Measurements from ENCODE around the gene DRD1.
"Not testable (repeated sequence)": the region's sequence is repeated elsewhere in the genome, so short reads cannot be mapped to it uniquely, and the experiment has no call there.

DRD1 gene

DNA sequence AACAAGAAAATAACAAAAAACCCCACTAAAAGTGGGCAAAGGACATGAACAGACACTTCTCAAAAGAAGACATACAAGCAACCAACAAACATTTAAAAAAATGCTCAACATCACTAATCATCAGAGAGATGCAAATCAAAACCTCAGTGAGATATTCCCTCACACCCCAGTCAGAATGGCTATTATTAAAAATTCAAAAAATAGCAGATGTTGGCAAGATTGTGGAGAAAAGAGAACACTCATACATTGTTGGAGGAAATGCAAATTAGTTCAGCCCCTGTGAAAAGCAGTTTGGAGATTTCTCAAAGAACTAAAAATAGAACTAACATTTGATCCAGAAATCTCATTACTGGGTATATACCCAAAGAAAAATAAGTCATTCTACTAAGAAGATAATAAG, 19.4 kb downstream of the DRD1 start:
- not testable (repeated sequence) for DNase-seq (ENCODE audit: low read depth in 2 of 2)

DNA sequence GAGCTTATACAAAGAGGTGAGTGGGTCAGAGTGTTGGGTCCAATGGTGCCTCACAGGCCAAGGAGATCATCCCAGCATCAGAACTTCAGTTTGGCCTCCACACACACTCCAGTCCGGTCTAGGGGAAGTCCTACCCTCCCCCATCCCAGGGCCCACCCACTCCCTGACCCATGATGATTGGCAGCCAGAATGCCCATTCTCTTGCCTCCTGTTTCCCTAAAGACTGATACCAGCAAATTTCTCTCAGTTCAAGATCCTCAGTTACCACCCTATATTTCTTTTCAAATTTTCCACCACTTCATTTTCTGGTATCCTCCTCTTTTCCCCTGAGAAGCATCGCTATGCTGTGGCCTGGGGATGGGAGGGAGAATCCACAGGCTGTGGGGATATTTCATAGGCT, 21.9 kb downstream of the DRD1 start:
- no peak for DNase-seq (ENCODE audit: low read depth in 2 of 2)

DNA sequence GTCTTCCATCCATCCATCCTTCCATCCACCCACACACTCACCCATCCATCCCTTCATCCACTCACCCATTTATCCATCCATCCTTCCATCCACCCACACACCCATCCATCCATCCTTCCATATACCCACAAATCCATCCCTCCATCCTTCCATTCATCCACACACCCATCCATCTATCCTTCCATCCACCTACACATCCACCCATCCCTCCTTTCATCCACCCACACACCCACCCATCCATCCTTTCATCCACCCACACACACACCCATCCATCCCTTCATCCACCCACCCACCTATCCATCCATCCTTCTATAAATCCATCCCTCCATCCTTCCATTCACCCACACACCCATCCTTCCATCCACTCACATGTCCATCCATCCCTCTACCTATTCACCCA, 23.6 kb downstream of the DRD1 start:
- DNase-seq (ENCODE audit: low read depth in 2 of 2): no peak

DNA sequence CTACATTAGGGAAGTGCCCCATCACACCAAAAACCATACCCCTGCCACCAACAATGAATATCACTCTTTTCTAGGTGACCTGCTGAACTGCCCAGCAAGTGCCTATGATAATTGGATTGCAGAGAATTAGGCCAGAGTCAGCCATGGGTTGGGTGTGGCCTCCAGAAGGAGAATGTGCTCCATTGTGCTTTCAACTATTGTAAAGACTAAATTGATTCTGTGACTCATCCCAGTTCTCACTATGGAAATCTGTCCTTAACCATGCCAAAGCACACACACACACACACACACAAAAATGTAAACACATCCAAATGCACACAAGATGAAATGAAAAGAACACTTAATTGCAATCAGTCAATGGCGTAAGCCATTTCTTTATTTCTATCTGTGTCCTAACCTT, 25.7 kb downstream of the DRD1 start:
- no peak for DNase-seq (ENCODE audit: low read depth in 2 of 2)

DNA sequence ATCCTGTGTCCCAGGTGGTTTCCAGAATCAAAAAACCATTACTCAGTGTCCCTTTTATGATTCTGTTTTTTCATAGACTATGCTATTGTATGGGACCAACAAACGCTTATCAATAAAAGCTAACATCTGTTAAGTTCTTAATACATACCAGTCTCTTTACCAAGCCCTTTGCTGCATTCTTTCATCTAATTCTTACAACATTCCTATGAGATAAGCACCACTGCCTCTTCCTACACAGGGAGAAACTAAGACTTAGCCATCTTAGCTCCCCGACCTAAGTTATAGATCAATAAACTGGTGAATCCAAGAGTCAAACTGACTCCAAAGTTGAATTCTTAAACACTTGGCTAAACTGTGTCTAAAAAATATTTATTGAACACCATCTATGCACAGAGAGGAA, 26.6 kb downstream of the DRD1 start:
- no peak for DNase-seq (ENCODE audit: low read depth in 2 of 2)

DNA sequence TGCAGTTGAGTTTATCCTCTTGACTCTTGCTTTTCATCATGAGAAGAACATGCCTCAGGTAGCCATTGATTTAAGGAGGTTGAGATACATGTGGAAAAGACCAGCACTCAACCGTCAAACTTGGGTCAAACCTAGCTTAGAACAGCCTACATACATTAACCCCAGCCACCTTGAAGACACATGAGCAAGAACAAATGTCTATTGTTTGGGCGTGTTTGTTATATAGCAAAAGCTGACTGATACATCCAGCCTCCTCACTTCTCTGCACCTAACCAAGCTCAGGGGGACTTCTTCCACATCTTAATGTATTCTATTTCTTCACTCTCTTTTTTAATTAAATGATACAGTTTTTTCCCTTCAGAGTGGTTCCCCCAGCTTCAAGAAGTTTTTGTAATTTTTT, 28.7 kb downstream of the DRD1 start:
- DNase-seq (ENCODE audit: low read depth in 2 of 2): no peak

DNA sequence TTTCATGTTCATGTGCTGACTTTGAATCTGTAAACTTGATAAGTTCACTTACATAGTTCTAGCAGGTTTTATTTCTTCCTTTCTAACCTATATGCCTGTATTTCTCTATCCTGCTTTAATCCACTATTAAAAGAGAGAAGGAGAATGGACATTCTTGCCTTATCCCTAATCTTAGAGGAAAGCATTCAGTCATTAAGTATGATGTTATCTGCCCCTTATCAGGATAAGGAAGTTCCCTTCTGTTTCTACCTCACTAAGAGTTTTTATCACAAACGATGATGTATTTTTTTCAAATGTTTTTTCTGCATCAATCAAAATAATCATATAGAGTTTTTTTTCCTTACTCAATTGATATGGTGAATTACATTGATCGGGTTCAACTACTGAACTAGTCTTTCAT, 33.1 kb downstream of the DRD1 start:
- DNase-seq (ENCODE audit: low read depth in 2 of 2): no peak

DNA sequence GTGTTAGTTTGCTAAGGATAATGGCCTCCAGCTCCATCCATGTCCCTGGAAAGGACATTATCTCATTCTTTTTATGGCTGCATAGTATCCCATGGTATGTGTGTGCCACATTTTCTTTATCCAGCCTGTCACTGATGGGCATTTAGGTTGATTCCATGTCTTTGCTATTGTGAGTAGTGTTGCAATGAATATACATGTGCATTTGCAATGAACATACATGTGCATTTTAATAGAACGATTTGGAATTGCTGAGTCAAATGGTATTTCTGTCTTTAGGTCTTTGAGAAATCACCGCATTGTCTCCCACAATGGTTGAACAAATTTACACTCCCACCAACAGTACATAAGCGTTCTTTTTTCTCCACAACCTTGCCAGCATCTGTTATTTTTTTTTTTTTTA, 37.7 kb downstream of the DRD1 start:
- DNase-seq (ENCODE audit: low read depth in 2 of 2): no peak

DNA sequence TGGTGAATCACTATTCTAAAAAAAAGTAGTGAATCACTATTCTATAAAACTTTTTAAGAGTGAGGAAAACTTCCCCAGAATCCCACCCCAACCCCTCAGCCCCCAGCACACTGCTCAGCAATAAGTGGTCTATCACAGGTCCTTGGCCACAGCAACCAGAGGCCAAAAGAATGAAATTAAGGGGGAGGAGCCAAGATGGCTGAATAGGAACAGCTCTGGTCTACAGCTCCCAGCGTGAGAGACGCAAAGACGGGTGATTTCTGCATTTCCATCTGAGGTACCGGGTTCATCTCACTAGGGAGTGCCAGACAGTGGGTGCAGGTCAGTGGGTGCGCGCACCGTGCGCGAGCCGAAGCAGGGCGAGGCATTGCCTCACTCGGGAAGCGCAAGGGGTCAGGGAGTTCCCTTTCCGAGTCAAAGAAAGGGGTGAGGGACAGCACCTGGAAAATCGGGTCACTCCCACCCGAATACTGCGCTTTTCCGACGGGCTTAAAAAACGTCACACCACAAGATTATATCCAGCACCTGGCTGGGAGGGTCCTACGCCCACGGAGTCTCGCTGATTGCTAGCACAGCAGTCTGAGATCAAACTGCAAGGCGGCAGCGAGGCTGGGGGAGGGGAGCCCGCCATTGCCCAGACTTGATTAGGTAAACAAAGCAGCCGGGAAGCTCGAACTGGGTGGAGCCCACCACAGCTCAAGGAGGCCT, 46.2 kb downstream of the DRD1 start:
- not testable (repeated sequence) for DNase-seq (ENCODE audit: low read depth in 2 of 2)

DNA sequence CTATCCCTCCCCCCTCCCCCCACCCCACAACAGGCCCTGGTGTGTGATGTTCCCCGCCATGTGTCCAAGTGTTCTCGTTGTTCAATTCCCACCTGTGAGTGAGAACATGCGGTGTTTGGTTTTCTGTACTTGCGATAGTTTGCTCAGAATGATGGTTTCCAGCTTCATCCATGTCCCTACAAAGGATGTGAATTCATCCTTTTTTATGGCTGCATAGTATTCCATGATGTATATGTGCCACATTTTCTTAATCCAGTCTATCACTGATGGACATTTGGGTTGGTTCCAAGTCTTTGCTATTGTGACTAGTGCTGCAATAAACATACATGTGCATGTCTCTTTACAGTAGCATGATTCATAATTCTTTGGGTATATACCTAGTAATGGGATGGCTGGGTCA, 48.6 kb downstream of the DRD1 start:
- DNase-seq (ENCODE audit: low read depth in 2 of 2): not testable (repeated sequence)

DNA sequence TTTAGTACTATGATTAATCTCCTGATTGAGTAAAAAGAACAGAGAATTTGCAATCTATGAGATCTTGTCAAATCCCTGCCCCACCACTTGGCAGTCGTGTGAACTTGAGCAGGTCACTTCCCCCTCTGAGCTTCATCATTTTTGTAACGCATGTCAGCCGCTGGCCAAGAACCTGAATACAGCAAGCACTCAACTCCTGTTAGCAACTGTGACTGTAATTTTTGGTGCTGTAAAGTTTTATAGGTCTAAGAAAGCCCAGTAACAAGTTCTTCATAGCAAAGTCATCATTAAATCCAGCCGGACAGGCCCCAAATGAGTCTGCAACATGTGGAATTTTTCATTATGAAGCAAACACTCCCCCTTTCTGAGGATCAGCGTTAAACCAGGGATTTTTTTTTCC, 49.4 kb downstream of the DRD1 start:
- DNase-seq (ENCODE audit: low read depth in 2 of 2): no peak

DNA sequence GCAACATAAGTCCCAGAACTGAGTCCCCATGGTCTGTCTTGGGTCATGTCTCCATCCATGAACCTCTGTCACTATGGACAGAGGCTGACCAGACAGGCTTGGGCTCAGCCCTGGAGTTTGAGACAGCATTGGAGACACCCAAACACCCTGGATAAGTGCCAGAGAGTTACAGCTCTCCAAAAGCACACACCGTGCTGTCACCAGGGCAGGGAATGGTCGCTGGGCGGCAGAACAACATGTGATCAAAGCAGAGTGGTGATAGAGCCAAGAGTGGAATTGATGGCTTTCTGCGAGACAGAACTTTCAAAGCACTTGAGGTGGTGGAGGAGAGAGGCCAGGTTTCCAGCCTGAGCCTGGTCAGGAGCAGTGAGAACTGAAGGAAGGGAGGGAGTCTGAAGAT, 50.1 kb downstream of the DRD1 start:
- no peak for DNase-seq (ENCODE audit: low read depth in 2 of 2)

DNA sequence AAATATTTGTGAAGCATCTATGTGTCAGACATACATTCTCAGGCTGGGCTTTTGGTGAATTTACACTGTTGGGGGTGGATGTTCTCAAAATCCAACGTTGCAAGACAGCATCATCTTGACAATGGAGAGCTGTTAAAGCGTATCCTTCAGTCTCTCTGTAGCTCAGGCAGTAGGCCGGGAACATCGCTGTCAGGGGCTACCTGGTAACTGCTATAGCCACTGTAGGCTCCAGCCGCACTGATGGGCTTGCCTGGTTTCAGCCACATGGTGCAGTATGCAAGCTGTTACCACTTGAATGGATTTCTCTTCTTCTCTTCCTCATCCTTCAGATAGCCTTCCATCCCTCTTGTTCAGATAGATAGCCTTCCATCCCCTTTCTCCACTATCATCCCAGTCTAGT, 51.7 kb downstream of the DRD1 start:
- DNase-seq (ENCODE audit: low read depth in 2 of 2): no peak

DNA sequence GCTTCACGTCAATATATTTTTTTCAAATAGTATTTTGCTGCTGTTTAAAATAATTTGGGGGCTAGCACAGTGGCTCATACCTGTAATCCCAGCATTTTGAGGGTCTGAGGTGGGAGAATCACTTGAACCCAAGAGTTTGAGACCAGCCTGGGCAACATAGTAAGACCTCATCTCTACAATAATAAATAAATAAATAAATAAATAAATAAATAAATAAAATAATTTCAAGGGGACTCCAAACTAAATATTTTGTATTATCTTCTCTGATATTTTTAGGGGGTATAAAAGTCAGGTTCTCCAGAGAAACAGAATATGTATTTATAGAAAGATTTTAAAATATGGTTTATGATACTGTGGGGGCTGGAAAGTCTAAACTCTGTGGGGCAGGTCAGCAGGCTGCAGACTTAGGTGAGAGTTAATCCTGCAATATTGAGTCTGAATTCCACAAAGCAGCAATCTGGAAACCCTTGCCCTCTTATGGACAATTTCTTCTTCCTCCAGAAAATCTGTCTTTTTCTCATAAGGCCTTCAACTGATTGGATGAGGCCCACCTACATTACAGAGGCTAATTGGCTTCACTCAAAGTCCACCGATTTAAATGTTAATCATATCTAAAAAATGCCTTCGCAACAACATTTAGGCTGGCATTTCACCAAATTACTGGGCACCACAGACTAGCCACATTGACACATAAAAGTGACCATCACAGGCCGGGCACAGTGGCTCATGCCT, 53.5 kb downstream of the DRD1 start:
- DNase-seq (ENCODE audit: low read depth in 2 of 2): no peak
